Vagina (tissue), 2 donors: ENCODE results near the gene RLBP1. TPM values are rescaled to one million over a fixed set of nuclear protein-coding genes. Genes with fewer than 3 reads are reported as not detected.
A peak's percentile ranks its signal among the peaks of the same experiment; 100 is the strongest.

Experiments used
- DNase-seq, 2 donors: peaks; one replicate each; pipeline ENCODE4 v3.0.0-alpha.2; 2017; ENCODE audit errors: extremely low spot score in 2 of 2
- H3K27ac ChIP-seq: fragments of 200-600 bp; sonication (generic); one replicate; pipeline ENCODE4 v1.5.1; 2019
- H3K27me3 ChIP-seq: fragments of 200-600 bp; sonication (generic); one replicate; pipeline ENCODE4 v1.5.1; 2019
- H3K36me3 ChIP-seq, 2 donors: fragments of 200-600 bp; sonication (generic); one replicate each; pipeline ENCODE4 v1.5.1; 2017 to 2019
- H3K4me1 ChIP-seq: fragments of 200-600 bp; sonication (generic); one replicate; pipeline ENCODE4 v1.5.1; 2019
- H3K4me3 ChIP-seq, 2 donors: fragments of 200-600 bp; sonication (generic); 1 replicate in 1 of 2; 2 replicates in 1 of 2; pipeline ENCODE4 v1.5.1; 2016 to 2019
- H3K9me3 ChIP-seq: fragments of 200-600 bp; sonication (generic); one replicate; pipeline ENCODE4 v1.5.1; 2019
- CTCF ChIP-seq, 3 experiments: fragments of 450-650 bp in 2 of 3; fragments of 200-600 bp in 1 of 3; sonication (generic) in 1 of 3; IDR thresholded peaks; one replicate each; pipeline ENCODE4 v1.5.1; 2017 to 2019; ENCODE audit warnings: antibody characterized with exemption in 3 of 3, mild to moderate bottlenecking in 2 of 3, moderate library complexity in 2 of 3
- POLR2A ChIP-seq, 2 donors: fragments of 450-650 bp; IDR thresholded peaks; one replicate each; pipeline ENCODE4 v1.6.1; 2017; ENCODE audit warnings: antibody characterized with exemption in 2 of 2, mild to moderate bottlenecking in 2 of 2, moderate library complexity in 2 of 2
- POLR2AphosphoS5 ChIP-seq, 2 donors: sonication (generic); formaldehyde crosslinking; IDR thresholded peaks; one replicate each; pipeline ENCODE4 v1.9.0; 2017; ENCODE audit warnings: antibody characterized with exemption in 2 of 2, mild to moderate bottlenecking in 2 of 2, low read depth in 1 of 2; ENCODE audit not compliant: insufficient read depth in 1 of 2
- intact Hi-C: fragments of 100-400 bp; cut with DNase I; formaldehyde crosslinking; loops from one replicate; pipeline ENCODE4 v1.15.1; 2023
- total RNA-seq: library from RNA; depleted of rRNA; stranded (reverse); fragments of >200 nt; gene quantifications from one replicate; pipeline ENCODE4 v1.2.3, GENCODE V29; 2016

Gene RLBP1
- total RNA-seq, 1 donor from 2014 or later: not detected

GRCh38 chr15:89200182-89200581 lies 21.2 kb downstream of the RLBP1 start:
- peaks cover 0 to 17% of the 10 kb centered on the region in 2 donors for H3K36me3 ChIP-seq
- intact Hi-C loops: loop anchor here (10.0 kb wide), 1 partner anchor 225 kb away; no protein-coding TSS in a partner anchor
- H3K4me1 ChIP-seq: peaks cover 23% of the 10 kb centered on the region
- no peak overlapping the region for H3K4me3 ChIP-seq
- no peak for DNase-seq
- no peaks in the 10 kb centered on the region for H3K27me3 ChIP-seq
- no peaks in the 10 kb centered on the region for H3K9me3 ChIP-seq
- H3K27ac ChIP-seq: no peak overlapping the region
- TF ChIP-seq POLR2A (IDR thresholded peaks at IDR 0.05) (no peak), POLR2AphosphoS5 (IDR thresholded peaks at IDR 0.05; ENCODE audit: insufficient read depth in 1 of 2, low read depth in 1 of 2) (no peak), CTCF (IDR thresholded peaks at IDR 0.05) (no peak)

- TF ChIP-seq POLR2A (IDR thresholded peaks at IDR 0.05) (no peak), CTCF (IDR thresholded peaks at IDR 0.05) (no peak), POLR2AphosphoS5 (IDR thresholded peaks at IDR 0.05; ENCODE audit: insufficient read depth in 1 of 2, low read depth in 1 of 2) (no peak)
- Histone ChIP-seq H3K27me3 (no peaks in the 10 kb centered on the region), H3K9me3 (no peaks in the 10 kb centered on the region), H3K4me1 (peaks cover 23% of the 10 kb centered on the region), H3K27ac (no peak overlapping the region), H3K36me3 (peaks cover 0 to 22% of the 10 kb centered on the region in 2 donors), H3K4me3 (no peak overlapping the region)
- no peak for DNase-seq
- intact Hi-C loops: loop anchor here (5.0 to 10.0 kb wide), 2 partner anchors 225 to 597 kb away; no protein-coding TSS in a partner anchor
These were observed 21.6 kb downstream of the RLBP1 start for GRCh38 chr15:89199746-89200145.

GRCh38 chr15:89198934-89199333 lies 22.4 kb downstream of the RLBP1 start:
- no peak for TF ChIP-seq POLR2AphosphoS5 (IDR thresholded peaks at IDR 0.05; ENCODE audit: insufficient read depth in 1 of 2, low read depth in 1 of 2)
- TF ChIP-seq POLR2A (IDR thresholded peaks at IDR 0.05): no peak
- TF ChIP-seq CTCF (IDR thresholded peaks at IDR 0.05): no peak
- Histone ChIP-seq H3K4me3 (no peak overlapping the region), H3K27me3 (no peaks in the 10 kb centered on the region), H3K9me3 (no peaks in the 10 kb centered on the region), H3K4me1 (peaks cover 23% of the 10 kb centered on the region), H3K36me3 (peaks cover 0 to 30% of the 10 kb centered on the region in 2 donors), H3K27ac (no peak overlapping the region)
- DNase-seq: no peak
- intact Hi-C loops: loop anchor here (5.0 kb wide), 1 partner anchor 597 kb away; no protein-coding TSS in a partner anchor

- intact Hi-C loops: loop anchor here (5.0 kb wide), 1 partner anchor 596 kb away; no protein-coding TSS in a partner anchor
- Histone ChIP-seq H3K9me3 (no peaks in the 10 kb centered on the region), H3K36me3 (peaks cover 0 to 37% of the 10 kb centered on the region in 2 donors), H3K27me3 (no peaks in the 10 kb centered on the region), H3K4me3 (no peak overlapping the region), H3K27ac (no peak overlapping the region), H3K4me1 (peaks cover 23% of the 10 kb centered on the region)
- DNase-seq: no peak
- TF ChIP-seq POLR2AphosphoS5 (IDR thresholded peaks at IDR 0.05; ENCODE audit: insufficient read depth in 1 of 2, low read depth in 1 of 2) (no peak), POLR2A (IDR thresholded peaks at IDR 0.05) (no peak), CTCF (IDR thresholded peaks at IDR 0.05) (no peak)
These were observed 23.2 kb downstream of the RLBP1 start for GRCh38 chr15:89198196-89198595.

- no peaks in the 10 kb centered on the region for H3K9me3 ChIP-seq
- no peak overlapping the region for H3K4me3 ChIP-seq
- H3K27ac ChIP-seq: peak overlapping the region; percentile 27
- H3K27me3 ChIP-seq: no peaks in the 10 kb centered on the region
- no peak for DNase-seq
- H3K4me1 ChIP-seq: peaks cover 23% of the 10 kb centered on the region
- TF ChIP-seq POLR2A (IDR thresholded peaks at IDR 0.05) (no peak), CTCF (IDR thresholded peaks at IDR 0.05) (no peak), POLR2AphosphoS5 (IDR thresholded peaks at IDR 0.05; ENCODE audit: insufficient read depth in 1 of 2, low read depth in 1 of 2) (peak in 1 of 2 donors; percentile 79)
- intact Hi-C loops: loop anchor here (5.0 kb wide), 1 partner anchor 595 kb away; no protein-coding TSS in a partner anchor
- H3K36me3 ChIP-seq: peaks cover 0 to 44% of the 10 kb centered on the region in 2 donors
These were observed 23.8 kb downstream of the RLBP1 start for GRCh38 chr15:89197503-89197971.
